Retinal pigment epithelial cell (primary cell): ENCODE data around the gene ARHGAP20.

ENCODE experiments used
- DNase-seq: peaks from one replicate; pipeline ENCODE4 v3.0.0-alpha.2; 2010; ENCODE audit warnings: low read depth
- H3K4me3 ChIP-seq: 2 replicates; pipeline ENCODE4 v1.5.1; 2011; ENCODE audit warnings: mild to moderate bottlenecking, low read length, control low read depth, moderate library complexity
- CTCF ChIP-seq: conservative IDR thresholded peaks from 2 replicates; pipeline ENCODE4 v1.5.1; 2011; ENCODE audit warnings: low read depth, low read length, control low read depth, inconsistent platforms

Gene ARHGAP20

GRCh38 chr11:110599207-110599606, 113.0 kb downstream of the ARHGAP20 start:
- no peak overlapping the region for H3K4me3 ChIP-seq
- DNase-seq, result no peak
- no peak for TF ChIP-seq CTCF

DNA sequence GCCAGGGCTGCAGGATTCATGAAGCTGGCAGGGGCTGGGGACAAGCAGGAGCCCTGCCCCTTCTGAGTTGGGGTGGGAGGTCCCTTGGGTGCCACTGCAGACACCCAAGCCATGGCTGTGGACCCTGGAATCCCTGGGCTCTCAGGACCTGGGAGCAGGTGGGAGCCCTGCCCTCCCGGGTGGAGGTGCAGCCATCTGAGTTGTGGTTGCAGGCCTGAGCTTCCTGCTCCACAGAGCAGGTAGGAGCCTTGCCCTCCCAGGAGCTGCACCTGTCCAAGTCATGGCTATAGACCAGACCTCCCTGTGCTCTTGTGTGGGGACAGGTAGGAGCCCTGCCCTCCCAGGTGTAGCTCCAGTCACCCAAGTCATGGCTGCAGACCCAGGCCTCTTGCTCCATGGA, 113.5 kb downstream of the ARHGAP20 start:
- no peak for DNase-seq
- TF ChIP-seq CTCF, result no peak
- H3K4me3 ChIP-seq, result no peak overlapping the region

DNA sequence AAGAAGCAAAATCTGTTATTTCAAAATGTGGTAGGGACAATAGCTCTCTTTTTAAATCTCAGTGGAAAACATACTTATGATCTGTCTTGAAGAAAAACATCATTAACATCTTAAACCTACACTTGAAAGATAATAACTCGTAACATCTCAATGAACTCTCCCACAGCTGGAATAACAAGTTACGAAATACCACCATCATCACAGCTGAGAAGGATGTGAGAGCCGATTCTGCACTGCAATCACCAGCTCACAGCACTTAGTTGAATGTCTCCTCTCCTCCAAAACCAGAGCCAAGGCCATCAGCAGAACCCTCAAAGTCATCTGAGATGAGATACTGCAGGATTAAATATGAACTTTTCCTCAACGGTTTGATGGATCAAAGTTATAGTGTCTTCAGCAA, 124.3 kb downstream of the ARHGAP20 start:
- no peak for TF ChIP-seq CTCF
- no peak for DNase-seq
- H3K4me3 ChIP-seq, result no peak overlapping the region

DNA sequence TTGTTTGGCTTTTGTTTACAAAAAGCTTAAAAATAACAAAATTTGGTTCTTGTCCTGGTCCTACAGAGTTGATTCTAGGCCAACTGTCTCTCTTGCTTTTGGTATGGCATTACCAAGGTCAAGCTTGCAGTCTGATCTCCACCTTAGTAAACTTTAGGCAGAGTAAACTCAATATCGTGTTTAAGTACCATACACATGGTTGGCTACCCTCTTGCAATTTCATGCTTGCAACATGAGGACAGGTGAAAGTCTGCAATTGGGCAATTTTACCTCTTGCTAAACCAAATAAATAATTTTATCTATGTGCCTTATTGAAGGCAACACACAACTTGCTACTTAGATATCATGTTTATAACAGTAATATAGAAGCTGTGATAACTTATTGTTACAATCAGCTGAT, 125.1 kb downstream of the ARHGAP20 start:
- H3K4me3 ChIP-seq, result no peak overlapping the region
- no peak for TF ChIP-seq CTCF
- no peak for DNase-seq

DNA sequence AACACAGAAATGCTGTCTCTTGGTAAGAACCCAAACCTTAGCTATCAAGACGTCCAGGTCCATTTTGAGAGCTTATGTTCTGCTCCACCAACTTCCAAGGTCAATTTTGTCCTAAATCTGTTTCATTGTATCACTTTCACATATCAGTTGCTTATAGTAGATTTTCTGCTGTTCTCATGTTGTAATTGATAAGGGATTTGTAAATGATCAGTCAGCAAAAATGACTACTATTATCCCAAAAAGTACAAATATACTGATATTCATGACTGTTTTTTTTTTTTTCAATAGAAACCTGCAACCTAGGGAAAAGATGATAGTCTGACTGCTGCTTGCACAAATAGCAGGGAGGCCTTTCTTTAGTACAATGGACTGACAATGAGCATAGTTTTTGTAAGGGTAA, 128.1 kb downstream of the ARHGAP20 start:
- no peak for TF ChIP-seq CTCF
- H3K4me3 ChIP-seq, result no peak overlapping the region
- DNase-seq, result no peak

DNA sequence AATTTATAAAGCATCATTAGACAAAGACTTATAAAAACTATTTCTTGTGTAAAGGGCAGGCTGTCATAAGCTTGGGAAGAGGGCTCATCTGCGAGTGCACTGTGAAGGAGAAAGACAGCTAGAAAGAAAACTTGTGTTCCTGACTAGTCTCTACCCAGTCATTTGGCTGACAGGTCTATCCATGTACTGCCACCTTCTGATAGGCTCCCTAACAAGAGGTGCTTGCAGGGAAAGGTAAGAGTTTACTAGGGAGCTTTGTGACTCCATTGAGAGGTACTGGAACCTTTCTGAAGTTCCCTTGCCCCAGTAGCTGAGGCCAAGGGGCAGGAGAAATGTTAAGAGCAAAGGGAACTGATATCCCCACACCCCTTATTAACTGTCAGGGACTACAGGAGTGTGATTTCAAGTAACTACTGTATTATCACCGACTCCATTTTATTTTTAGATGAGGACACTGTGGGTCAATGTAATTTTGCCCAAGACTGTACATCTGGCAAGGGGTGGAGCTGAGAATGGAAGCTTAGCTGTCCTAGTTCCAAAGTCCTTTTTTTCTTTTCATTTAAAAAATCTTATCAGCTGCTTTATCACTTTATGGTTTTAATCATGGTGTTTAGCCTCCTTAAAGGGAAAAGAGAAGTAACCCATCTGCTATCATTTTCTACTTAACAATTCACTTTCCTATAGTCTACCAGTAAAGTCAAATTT, 129.4 kb downstream of the ARHGAP20 start:
- no peak overlapping the region for H3K4me3 ChIP-seq
- no peak for TF ChIP-seq CTCF
- no peak for DNase-seq

DNA sequence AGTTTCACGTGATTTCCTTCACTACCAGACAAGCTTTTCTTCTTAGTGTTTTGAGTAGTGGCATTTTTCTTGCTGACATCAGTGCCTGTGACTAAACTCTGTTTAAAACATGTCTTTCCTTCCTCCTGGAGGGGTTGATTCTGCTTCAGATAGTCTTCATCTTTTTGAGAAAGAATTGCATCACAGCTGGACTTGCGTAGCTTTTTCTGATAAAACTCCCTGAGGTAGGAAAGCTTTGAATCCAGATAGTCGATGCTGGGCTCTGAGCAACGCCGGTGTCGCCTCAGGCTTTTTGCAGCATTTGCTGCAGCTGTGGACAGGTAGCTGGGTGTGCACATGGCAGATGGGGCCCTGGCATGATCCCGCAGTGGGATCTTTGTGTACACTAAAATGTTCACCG, 131.7 kb downstream of the ARHGAP20 start:
- no peak overlapping the region for H3K4me3 ChIP-seq
- no peak for DNase-seq
- no peak for TF ChIP-seq CTCF
